AG04450 (cell line): ENCODE results near the gene RPL35A. TPM values are rescaled to one million over a fixed set of nuclear protein-coding genes. Genes with fewer than 3 reads are reported as not detected.
A peak's percentile ranks its signal among the peaks of the same experiment; 100 is the strongest.

ENCODE experiments used
- CTCF ChIA-PET: fragments of 300-600, 350-600 bp; formaldehyde crosslinking; extraction: SDS; loops from one replicate; lab custom pipeline; 2022; ENCODE audit warnings: antibody characterized with exemption, inconsistent platforms; lab: Charles Lee
- POLR2A ChIA-PET: fragments of 350-600 bp; formaldehyde crosslinking; extraction: SDS; loops from one replicate; lab custom pipeline; 2021; ENCODE audit warnings: antibody characterized with exemption, inconsistent platforms; lab: Yijun Ruan, JAX
- DNase-seq: peaks from one replicate; pipeline ENCODE4 v3.0.0-alpha.2; 2011; ENCODE audit warnings: low read depth, low spot score
- H3K27ac ChIP-seq: one replicate; pipeline ENCODE4 v1.5.1; 2012; ENCODE audit warnings: low read depth, low read length, control low read depth
- H3K27me3 ChIP-seq: one replicate; pipeline ENCODE4 v1.6.0; 2012; ENCODE audit warnings: low read length; ENCODE audit not compliant: control insufficient read depth, insufficient read depth
- H3K4me3 ChIP-seq: 2 replicates; pipeline ENCODE4 v1.5.1; 2011; ENCODE audit warnings: mild to moderate bottlenecking, low read depth, low read length, control low read depth
- H3K9me3 ChIP-seq: 2 replicates; pipeline ENCODE4 v1.5.1; 2012; ENCODE audit warnings: low read length; ENCODE audit not compliant: control insufficient read depth, insufficient read depth
- polyA plus RNA-seq: library from polyadenylated mRNA; depleted of rRNA; stranded (reverse); fragments of >200 nt; gene quantifications from 2 replicates; pipeline ENCODE4 v1.2.3, GENCODE V29; 2011
- TF ChIP-seq, protein P1 (sequence below): IDR thresholded peaks from 2 replicates; pipeline ENCODE4 v1.5.1; 2011; ENCODE audit warnings: low read depth, low read length, control low read depth, inconsistent platforms

Gene RPL35A
- polyA plus RNA-seq, 1 experiment, result 1,562 TPM

DNA sequence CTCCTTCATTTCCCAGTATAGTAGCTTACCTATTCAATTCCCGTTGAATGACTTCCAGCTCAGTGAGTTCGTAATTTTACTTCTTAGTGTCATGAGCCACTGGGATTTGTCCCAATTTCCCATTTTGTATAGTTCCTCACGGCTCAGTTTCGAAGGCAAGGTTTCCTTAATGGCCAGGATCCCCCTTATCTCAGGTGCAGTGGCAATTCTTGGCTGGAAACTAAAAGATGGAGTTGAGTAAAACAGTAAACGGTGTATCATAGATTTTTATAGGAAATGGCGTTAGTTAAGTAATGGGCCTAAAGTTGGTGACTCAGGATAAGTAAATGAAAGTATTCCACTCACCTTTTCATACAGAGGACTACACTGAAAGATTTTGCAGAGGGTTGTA is 9.5 kb downstream of the RPL35A start:
- H3K4me3 ChIP-seq, result peak overlapping the region; percentile 90
- TF ChIP-seq, protein P1, sequence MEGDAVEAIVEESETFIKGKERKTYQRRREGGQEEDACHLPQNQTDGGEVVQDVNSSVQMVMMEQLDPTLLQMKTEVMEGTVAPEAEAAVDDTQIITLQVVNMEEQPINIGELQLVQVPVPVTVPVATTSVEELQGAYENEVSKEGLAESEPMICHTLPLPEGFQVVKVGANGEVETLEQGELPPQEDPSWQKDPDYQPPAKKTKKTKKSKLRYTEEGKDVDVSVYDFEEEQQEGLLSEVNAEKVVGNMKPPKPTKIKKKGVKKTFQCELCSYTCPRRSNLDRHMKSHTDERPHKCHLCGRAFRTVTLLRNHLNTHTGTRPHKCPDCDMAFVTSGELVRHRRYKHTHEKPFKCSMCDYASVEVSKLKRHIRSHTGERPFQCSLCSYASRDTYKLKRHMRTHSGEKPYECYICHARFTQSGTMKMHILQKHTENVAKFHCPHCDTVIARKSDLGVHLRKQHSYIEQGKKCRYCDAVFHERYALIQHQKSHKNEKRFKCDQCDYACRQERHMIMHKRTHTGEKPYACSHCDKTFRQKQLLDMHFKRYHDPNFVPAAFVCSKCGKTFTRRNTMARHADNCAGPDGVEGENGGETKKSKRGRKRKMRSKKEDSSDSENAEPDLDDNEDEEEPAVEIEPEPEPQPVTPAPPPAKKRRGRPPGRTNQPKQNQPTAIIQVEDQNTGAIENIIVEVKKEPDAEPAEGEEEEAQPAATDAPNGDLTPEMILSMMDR, result no peak
- POLR2A ChIA-PET, result no interaction called here
- no peaks in the 10 kb centered on the region for H3K9me3 ChIP-seq
- no peaks in the 10 kb centered on the region for H3K27me3 ChIP-seq
- CTCF ChIA-PET, result interaction anchor here (1.9 kb wide), 1 partner anchor 17 kb away, joined by 8 read pairs; no protein-coding TSS in a partner anchor
- DNase-seq, result no peak
- H3K27ac ChIP-seq, result no peak overlapping the region

DNA sequence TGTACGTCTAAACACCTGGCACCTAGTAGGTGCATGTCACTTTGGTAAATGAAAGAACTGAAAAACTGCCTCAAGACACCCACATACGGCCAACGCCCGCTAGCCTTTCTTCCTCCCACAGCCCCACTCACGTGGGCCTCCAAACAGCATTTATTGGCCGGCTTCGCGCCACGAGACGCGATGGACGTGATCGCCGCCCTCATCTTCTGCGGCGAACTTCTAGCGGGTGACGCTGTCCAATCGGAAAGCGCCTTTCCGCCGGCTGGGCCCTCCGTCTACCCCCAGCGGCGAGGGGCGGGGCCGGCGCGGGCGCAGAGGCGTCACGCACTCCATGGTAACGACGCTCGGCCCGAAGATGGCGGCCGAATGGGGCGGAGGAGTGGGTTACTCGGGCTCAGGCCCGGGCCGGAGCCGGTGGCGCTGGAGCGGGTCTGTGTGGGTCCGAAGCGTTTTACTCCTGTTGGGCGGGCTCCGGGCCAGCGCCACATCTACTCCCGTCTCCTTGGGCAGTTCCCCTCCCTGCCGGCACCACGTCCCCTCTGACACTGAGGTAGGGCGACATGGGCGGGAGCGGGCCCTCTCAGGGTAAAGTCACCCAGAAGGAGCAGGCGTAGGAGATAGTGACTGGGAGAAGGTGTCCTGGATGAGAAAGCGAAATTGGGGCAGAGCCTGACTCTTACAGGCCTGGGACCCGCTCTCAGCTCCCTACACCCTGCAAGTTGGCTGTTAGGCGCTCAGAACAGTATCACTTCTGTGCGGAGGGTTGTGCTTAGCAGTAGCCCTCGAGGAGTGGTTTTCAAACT is 10.1 kb downstream of the RPL35A start, which contains the start of gene LMLN:
LMLN (plus strand) TSS at position 327 of the 803 bp plus-strand sequence; CDS start at position 356, 29 bp downstream.
- Histone ChIP-seq H3K27me3 (no peaks in the 10 kb centered on the region), H3K4me3 (peak within 1 kb of the TSS; percentile 90), H3K9me3 (no peaks in the 10 kb centered on the region), H3K27ac (peak within 1 kb of the TSS; percentile 76)
- peak; percentile 90 for DNase-seq
- ChIA-PET POLR2A (no interaction called here), CTCF (no interaction called here)
- TF ChIP-seq, protein P1, result no peak

DNA sequence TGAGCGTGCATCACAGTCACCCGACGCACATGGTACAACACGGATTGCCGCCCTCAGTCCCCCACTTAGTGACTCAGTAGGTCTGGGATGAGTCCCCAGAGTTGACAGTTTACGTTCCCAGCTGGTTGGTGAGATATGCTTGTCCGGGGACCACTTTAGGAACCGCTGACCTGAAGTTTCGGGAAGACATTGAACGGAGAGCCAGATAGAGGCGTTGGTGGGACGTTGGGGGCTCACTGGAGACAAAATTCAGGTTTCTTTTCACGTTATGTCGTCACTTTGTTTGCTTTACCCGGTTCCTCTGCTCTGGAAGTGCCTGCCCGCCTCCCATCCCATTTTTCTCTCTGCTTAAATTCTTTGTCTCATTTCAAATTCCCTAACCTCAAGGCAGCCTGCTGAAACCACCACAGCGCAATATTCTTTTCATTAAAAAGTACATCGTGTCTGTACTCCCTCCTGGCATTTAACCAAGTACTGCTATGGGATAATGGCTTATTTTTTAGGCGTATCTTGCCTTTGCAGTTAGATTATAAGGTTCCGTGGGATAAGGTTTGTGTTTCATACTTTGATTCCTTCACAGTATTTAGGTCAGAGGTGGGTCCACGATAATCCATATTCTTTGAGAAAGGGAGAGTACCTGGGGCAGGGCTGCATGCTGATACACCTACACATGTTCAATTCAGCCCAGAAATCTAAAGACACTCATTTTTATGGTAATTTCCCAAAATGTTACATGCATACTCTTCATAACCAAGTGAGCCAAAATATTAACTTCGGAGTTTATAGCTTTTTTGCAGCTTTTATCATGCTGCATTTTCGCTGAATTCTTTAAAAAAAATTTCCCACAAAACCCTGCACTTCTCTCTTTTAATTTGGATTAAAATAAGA is 10.9 kb downstream of the RPL35A start:
- TF ChIP-seq, protein P1, result no peak
- H3K4me3 ChIP-seq, result peak overlapping the region; percentile 90
- ChIA-PET POLR2A (no interaction called here), CTCF (interaction anchor here (1.6 kb wide), 1 partner anchor 18 kb away, joined by 5 read pairs; no protein-coding TSS in a partner anchor)
- DNase-seq, result no peak
- peak overlapping the region; percentile 76 for H3K27ac ChIP-seq
- H3K9me3 ChIP-seq, result no peaks in the 10 kb centered on the region
- no peaks in the 10 kb centered on the region for H3K27me3 ChIP-seq

DNA sequence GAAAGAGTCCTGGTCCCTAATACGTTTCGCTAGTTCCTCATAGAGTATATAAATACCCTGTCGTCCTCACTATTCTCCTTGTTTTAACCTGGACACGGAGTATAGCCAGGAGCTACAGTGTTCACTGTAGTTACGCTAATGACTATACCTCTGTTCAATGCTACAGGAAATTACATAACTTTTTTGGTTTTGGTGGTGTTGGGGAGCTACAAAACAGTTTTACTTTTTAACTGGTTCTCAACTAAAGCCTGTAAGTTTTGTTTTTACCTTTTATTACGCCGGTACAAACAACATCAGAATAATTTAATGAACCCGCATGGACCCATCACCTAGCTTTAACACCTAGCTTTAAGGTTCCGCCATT is 11.6 kb downstream of the RPL35A start:
- Histone ChIP-seq H3K9me3 (no peaks in the 10 kb centered on the region), H3K27ac (no peak overlapping the region), H3K4me3 (no peak overlapping the region), H3K27me3 (no peaks in the 10 kb centered on the region)
- TF ChIP-seq, protein P1, result no peak
- POLR2A ChIA-PET, result no interaction called here
- CTCF ChIA-PET, result interaction anchor here (1.6 kb wide), 1 partner anchor 19 kb away, joined by 5 read pairs; no protein-coding TSS in a partner anchor
- no peak for DNase-seq
